Right renal pelvis (tissue), 4 donors: Measurements from ENCODE around the gene GNLY. TPM values are rescaled to one million over a fixed set of nuclear protein-coding genes. Genes with fewer than 3 reads are reported as not detected.
"Not testable (repeated sequence)": the region's sequence is repeated elsewhere in the genome, so short reads cannot be mapped to it uniquely, and the experiment has no call there.

Source experiments
- DNase-seq, 4 donors: peaks; one replicate each; pipeline ENCODE4 v3.0.0-alpha.2; 2013; ENCODE audit warnings: low read depth in 4 of 4, low spot score in 3 of 4, missing footprints in 1 of 4
- polyA plus RNA-seq, 4 donors: library from polyadenylated mRNA; unstranded; fragments of 120-200 nt; gene quantifications; one replicate each; pipeline ENCODE4 v1.2.1, GENCODE V29; 2013; ENCODE audit not compliant: insufficient read length in 4 of 4

Gene GNLY
- polyA plus RNA-seq, 4 donors, result 0.36 to 0.63 (median 0.51) TPM; not detected in 1

- DNase-seq, result no peak
These were observed 30.3 kb upstream of the GNLY start for GRCh38 chr2:85663594-85664565.

DNA sequence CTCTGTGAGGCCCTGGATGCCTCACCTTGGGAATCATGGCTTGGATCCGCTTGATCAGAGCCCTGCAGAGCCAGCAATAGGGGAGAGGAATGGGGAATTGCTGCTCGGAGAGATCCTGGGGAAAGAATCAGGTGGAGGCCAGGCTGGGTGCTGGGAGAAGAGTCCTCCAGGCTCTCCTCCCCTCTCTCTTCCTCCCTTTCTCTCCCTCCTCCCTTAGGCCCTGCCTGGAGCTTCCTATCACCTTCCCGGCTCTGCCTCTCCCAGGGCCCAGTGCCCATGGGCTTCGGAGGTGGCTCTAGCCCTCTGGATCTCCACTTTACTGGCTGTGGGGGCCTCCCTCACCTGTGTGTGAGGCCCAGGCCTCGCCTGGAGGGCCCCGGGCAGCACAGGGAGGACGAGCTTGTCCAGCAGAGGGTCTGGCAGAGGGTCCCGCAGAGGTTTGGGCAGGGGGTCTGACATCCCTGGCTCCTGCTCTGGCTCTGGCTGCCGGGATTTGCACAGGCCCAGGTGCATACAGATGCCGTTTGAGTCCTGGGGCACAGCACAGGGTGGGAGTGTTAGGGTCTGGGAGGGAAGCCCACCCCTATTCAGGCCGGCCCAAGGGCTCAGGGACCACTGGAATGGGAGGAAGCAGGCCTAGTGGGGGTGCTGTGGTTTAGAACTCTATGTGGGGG lies 28.8 kb upstream of the GNLY start:
- no peak for DNase-seq

GRCh38 chr2:85666016-85666415 lies 28.1 kb upstream of the GNLY start:
- no peak for DNase-seq

DNA sequence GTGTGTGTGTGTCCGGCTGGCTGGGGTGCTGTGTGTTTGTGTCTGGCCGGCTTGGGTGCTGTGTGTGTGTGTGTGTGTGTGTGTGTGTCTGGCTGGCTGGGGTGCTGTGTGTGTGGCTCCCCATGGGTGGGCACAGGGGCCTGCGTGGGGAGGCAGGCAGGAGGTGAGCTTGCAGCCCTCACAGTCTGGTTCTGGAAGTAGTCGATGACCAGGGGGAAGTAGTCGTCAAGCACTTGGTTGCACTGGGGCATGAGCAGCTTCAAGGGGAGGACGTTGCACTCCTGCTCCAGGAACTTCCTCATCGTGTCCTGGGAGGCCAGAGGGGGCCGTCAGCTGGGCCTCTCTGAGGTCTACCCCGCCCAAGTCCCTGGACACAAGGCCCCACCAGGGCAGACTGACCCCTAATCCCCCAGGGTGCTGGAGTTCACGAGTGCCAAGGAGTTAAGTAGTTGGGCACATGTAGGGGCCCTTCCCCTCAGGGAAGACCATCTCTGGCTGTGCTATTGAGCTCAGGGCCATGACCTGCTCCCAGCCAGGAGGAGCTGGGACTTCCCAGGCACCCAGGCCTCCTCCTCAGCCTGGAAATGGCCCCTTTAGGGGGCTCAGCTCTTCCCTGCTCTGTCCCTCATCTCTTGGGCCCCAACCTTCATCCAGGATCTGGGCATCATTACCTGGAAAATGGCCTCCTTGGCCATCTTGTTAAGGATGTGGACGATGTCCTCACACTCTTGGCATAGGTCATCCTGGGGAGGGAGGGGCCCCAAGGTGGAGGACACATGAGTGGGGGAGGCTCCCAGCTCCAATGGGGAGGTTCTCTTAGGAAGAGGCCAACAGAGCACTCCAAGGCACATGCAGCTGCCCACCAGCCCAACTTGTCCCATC lies 27.5 kb upstream of the GNLY start:
- no peak for DNase-seq

- DNase-seq, result no peak
These were observed 26.6 kb upstream of the GNLY start for GRCh38 chr2:85667561-85668008.

GRCh38 chr2:85668009-85668856 lies 25.9 kb upstream of the GNLY start, which contains the start of gene SFTPB:
TSS of gene SFTPB (minus strand) at chr2:85668199. CDS start at chr2:85668183, 16 bp downstream.
- DNase-seq, result no peak

DNA sequence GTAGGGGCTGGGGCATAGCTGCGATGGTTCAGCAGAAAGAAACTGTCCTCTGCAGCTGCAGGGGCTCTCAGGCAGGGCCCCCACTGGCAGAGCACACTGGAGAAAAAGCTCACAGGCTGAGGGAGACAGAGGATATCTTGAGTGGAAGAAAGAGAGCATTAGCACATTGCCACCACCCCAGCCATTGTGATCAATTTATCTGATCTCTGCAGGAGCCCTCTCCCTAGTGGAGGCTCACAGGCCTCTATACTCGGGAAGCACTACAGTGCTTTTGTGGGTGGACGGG lies 25.4 kb upstream of the GNLY start:
- DNase-seq, result no peak

DNA sequence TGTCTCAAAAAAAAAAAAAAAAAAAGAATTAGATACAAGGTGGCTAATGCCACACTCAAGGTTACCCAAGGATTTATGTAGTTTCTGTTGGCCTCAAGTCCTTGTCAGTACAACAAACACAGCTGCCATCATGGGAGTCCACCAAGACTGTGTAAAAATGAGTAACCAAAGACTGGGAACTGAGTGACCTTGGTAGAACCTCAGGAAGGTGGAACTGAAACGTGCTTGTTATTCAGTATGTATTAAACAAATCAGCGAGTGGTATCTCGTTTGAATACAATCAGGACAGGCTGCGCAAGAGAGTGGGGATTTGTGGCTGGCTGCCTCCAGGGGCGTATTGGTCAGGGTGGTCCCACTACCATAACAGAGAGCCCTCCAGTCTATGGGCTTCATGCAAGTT lies 24.6 kb upstream of the GNLY start:
- DNase-seq, result no peak

- not testable (repeated sequence) for DNase-seq
These were observed 23.7 kb upstream of the GNLY start for GRCh38 chr2:85670416-85670815.

DNA sequence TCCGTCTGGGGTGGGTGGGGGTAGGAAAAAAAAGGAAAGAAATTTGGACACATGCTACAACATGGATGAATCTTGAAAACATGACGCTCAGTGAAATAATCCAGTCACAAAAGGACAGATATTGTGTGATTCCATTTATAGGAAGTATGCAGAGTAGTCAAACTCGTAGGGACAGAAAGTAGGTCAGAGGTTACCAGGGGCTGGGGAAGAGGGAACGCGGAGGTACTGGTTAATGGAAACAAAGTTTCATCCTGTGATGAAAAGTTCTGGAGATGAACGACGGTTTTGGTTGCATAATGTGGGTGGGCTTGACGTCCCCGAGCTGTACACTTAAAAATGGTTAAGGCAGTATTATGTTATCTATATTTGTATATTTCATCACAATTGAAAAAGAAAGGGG lies 21.7 kb upstream of the GNLY start:
- DNase-seq, result no peak

- no peak for DNase-seq
These were observed 20.3 kb upstream of the GNLY start for GRCh38 chr2:85673716-85674375.

GRCh38 chr2:85674417-85674816 lies 19.7 kb upstream of the GNLY start:
- no peak for DNase-seq

DNA sequence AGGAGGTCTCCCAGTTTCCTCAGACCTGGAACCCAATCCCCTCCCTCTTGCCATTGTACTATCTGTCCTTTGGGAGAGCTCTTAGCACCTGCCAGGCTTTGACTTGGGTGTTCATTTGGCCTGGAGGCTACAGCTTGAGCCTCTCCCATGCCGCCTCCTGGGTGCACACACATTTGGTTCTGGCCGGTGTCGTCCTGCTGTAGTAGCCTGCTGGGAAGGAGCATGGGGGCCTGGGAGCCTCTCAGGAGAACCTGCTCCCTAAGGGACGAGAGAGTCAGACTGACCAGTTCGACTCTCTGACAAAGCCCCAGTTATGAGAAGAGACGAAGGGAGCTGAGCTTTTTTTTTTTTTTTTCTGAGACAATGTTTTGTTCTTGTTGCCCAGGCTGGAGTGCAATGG lies 18.7 kb upstream of the GNLY start:
- DNase-seq, result no peak

- DNase-seq, result no peak
These were observed 18.2 kb upstream of the GNLY start for GRCh38 chr2:85675866-85676548.

DNA sequence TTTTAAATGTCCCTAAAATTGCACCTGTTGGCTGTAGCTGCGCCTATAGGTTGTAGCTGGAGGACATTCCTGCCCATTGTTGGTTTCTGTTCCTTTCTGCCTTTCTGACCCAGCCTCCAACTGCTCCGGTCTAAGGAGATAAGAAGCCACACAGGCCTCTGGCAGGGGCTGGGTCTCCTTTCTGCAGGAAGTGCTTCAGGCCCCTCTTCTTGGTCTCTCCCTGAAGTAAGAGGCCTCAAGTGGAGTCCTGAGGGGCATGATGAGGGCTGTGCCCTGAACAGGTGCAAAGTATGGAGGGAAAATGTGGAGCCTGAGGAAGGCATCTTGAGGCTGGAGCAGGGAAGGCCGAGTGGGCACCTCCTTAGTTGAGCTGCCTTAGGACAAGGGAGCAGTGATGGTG lies 15.8 kb upstream of the GNLY start:
- DNase-seq, result no peak

DNA sequence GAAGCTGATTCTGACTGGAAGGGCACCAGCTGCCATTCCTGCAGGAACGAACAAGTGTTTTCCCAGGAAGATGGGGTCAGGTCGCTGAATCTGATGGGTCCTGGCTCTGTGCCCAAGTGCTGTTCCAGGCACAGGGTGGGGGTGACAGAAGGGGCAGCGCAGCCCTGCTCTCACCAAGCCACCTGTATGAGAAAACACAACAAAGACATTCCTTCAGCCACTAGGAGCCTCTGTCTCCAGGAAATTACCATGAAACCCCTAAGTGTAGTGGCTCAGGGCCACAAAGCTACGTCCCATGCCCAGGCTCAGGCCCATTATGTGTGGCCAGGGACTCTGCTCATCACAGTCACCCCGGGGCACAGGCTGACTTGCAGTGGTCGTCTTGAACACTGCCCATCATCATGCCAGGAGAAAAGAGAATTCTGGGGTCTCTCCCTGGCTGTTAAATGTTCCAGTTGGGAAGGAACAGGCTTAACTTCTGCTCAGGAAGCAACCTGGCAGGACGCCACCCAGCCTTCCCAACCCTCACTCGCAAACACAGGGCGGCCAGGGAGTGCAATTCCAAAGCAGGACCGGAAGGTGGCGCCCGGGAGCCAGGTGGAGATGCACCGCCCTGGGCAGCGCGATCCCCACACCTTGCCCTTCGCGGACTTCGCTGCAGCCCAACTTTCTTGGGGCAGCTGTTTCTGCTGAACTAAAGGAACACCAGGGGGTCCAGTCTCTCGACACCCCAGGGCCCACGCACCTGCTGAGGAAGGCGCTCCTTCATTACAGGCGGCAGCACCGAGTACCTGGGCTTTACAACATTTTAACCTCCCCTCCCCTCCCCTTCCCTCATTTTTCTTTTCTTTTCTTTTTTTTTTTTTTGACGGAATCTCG lies 15.1 kb upstream of the GNLY start:
- DNase-seq, result peak; percentile 37 to 62 (median 54)

DNA sequence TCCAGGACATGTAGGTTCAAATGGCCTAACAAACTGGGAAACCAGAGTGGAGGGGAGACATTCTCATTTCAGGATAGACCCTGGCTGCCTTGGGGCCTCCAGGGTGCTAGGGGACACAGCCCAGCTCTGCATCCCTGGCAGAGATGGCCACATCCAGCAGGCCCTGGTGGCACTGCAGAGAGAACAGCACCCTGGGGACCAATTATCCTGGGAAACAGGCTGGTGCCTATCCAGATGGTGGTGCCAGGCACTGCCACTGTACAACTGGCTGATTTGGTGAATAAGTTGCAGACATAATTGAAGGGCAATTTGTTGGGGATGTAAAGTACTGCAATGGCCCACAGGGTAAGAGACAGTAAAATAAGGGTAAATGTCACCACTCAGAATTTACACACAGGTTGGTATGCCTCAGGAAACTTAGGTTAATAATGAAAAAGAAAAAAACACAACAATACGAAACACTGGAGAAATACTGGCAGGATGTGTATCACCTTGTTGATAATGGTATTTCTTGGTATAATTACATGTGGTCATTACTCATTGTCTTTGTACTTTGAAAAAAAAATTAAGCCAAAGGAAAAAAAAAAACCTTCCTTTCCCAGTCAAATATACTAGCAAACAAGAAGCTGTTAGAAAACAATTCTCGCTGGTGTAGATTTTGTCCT lies 13.3 kb upstream of the GNLY start:
- DNase-seq, result no peak
